GM21367 (cell line): ENCODE results near the gene DCDC2C.

Experiments
- ATAC-seq: cut with Tn5 transposase; IDR thresholded peaks from one replicate; pipeline ENCODE4 v1.9.1; 2021; ENCODE audit not compliant: unreplicated experiment

Gene DCDC2C

GRCh38 chr2:3876221-3876620 is 172.8 kb downstream of the DCDC2C start:
- no peak for ATAC-seq

- ATAC-seq, result no peak
Measured at GRCh38 chr2:3876685-3877084, 173.3 kb downstream of the DCDC2C start.

GRCh38 chr2:3885629-3886628 is 182.6 kb downstream of the DCDC2C start:
- ATAC-seq, result no peak

GRCh38 chr2:3895021-3895420 is 191.6 kb downstream of the DCDC2C start:
- ATAC-seq, result no peak
